ENCODE measurements around the gene RNF31.

DNA sequence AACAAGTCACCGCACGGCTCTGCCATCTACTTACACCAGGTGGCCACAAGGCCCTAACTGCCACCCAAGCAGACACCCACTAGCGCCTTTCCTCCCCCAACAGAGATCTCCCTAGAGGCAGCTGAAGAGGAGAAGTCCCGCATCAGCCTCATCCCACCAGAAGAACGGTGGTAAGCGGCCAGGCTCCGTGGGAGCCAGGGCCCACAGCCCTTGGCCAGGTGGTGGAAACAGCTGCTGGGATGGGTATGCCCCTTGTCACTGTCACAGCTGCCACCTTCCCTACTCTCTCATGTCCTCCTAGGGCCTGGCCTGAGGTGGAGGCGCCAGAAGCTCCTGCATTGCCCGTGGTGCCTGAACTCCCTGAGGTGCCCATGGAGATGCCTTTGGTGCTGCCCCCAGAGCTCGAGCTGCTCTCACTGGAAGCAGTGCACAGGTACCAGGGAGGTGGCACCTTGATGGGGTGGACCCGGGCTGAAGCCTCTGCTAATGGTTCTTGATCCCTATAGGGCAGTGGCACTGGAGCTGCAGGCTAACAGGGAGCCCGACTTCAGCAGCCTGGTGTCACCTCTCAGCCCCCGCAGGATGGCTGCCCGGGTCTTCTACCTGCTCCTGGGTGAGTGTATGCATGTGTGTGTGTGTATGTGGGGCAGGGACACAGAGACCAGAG, 32.1 kb downstream of the RNF31 start:
- TF ChIP-seq, protein P1, sequence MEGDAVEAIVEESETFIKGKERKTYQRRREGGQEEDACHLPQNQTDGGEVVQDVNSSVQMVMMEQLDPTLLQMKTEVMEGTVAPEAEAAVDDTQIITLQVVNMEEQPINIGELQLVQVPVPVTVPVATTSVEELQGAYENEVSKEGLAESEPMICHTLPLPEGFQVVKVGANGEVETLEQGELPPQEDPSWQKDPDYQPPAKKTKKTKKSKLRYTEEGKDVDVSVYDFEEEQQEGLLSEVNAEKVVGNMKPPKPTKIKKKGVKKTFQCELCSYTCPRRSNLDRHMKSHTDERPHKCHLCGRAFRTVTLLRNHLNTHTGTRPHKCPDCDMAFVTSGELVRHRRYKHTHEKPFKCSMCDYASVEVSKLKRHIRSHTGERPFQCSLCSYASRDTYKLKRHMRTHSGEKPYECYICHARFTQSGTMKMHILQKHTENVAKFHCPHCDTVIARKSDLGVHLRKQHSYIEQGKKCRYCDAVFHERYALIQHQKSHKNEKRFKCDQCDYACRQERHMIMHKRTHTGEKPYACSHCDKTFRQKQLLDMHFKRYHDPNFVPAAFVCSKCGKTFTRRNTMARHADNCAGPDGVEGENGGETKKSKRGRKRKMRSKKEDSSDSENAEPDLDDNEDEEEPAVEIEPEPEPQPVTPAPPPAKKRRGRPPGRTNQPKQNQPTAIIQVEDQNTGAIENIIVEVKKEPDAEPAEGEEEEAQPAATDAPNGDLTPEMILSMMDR (IDR thresholded peaks at IDR 0.05; ENCODE audit: low read depth, low read length), result no peak
- TF ChIP-seq EZH2phosphoT487 (IDR thresholded peaks at IDR 0.05; ENCODE audit: low read depth), result no peak

Measured in OCI-LY3 (cell line).